Measurements from ENCODE around the gene DNAH14. TPM values are rescaled to one million over a fixed set of nuclear protein-coding genes. Genes with fewer than 3 reads are reported as not detected.

The DNAH14 gene
- total RNA-seq, 2 experiments from 2014 or later = 0.55 TPM; not detected in 1

GRCh38 chr1:225426395-225427234 is 497.1 kb downstream of the DNAH14 start:
- no peaks in the 10 kb centered on the region for H3K27me3 Mint-ChIP-seq
- peaks cover 58% of the 10 kb centered on the region for H3K4me1 Mint-ChIP-seq (ENCODE audit: low read depth)
- intact Hi-C loops (cut with micrococcal nuclease) = loop anchor here (5.0 kb wide), 3 partner anchors 351 to 804 kb away; partner anchors contain the start of genes H3-3A and SRP9
- CTCF ChIA-PET = interaction anchor here (0.8 to 2.7 kb wide), 4 partner anchors 14 to 108 kb away, joined by 3 to 14 read pairs (median 5); no protein-coding TSS in a partner anchor
- H3K27ac Mint-ChIP-seq = peak overlapping the region; percentile 79
- H3K36me3 Mint-ChIP-seq = peaks cover 21% of the 10 kb centered on the region
- H3K4me3 Mint-ChIP-seq = peak overlapping the region; percentile 87
- POLR2A ChIA-PET = interaction anchor here (1.6 to 3.2 kb wide), 4 partner anchors 19 to 41 kb away, joined by 3 to 26 read pairs (median 18); no protein-coding TSS in a partner anchor
- no peaks in the 10 kb centered on the region for H3K9me3 Mint-ChIP-seq
- peak; percentile 53 for DNase-seq

DNA sequence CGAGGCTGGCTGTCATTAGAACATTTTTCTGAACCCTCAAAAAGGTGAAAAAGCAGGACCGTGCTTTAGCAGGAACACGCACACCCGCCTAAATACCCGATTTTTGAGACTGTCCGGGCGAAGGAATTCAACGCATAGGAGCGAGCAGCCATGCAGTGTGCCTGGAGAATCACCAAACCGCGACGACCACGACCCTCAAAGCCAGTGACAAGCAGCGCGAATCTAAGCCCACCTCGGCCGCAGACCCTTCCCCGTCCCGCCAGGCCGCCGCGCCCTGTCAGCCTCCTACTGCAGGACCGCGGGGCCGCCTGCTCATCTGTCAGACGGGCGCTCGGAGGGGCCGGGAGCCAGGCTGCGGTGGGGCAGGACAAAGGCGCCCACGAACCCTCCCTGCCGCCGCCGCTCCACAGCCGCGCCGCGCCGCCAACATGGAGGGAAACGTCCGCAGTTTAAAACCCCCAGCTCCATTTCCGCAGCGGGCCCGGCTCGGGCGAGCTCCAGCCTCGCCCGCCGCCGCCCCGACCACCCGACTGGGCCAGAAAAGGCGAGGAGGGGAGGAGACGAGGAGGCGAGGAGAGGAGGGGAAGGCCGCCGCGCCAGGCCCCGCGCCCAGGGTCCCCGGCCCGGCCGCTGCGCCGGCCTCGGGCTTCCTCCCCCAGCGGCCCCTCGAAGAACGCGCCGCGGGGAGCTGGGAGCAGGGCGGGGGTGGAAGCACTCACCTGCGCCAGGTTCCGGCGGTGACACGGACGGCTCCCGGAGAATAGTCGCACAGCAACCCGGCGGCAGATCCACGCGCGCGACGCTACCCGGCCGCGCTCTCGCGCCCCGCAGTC is 498.0 kb downstream of the DNAH14 start, which contains the start of gene LBR:
TSS of gene LBR (minus strand) at position 804 of the 833 bp plus-strand sequence. CDS start 3,963 bp downstream, outside the sequence.
- intact Hi-C loops (cut with micrococcal nuclease) = loop anchor here (1.0 to 5.0 kb wide), 5 partner anchors 18 to 805 kb away; partner anchors contain the start of genes H3-3A and SRP9
- peaks cover 14% of the 10 kb centered on the region for H3K36me3 Mint-ChIP-seq
- H3K4me3 Mint-ChIP-seq = peak within 1 kb of the TSS; percentile 89
- peaks cover 52% of the 10 kb centered on the region for H3K4me1 Mint-ChIP-seq (ENCODE audit: low read depth)
- ChIA-PET CTCF (interaction anchor here (1.1 to 3.8 kb wide), 5 partner anchors 13 to 108 kb away, joined by 3 to 14 read pairs (median 4); no protein-coding TSS in a partner anchor), POLR2A (interaction anchor here (0.9 to 3.2 kb wide), 8 partner anchors 14 to 455 kb away, joined by 3 to 32 read pairs (median 11); partner anchors contain the start of gene SRP9)
- peak within 1 kb of the TSS; percentile 97 for H3K27ac Mint-ChIP-seq
- DNase-seq = peak; percentile 54
- no peaks in the 10 kb centered on the region for H3K27me3 Mint-ChIP-seq
- peaks cover 6% of the 10 kb centered on the region for H3K9me3 Mint-ChIP-seq

DNA sequence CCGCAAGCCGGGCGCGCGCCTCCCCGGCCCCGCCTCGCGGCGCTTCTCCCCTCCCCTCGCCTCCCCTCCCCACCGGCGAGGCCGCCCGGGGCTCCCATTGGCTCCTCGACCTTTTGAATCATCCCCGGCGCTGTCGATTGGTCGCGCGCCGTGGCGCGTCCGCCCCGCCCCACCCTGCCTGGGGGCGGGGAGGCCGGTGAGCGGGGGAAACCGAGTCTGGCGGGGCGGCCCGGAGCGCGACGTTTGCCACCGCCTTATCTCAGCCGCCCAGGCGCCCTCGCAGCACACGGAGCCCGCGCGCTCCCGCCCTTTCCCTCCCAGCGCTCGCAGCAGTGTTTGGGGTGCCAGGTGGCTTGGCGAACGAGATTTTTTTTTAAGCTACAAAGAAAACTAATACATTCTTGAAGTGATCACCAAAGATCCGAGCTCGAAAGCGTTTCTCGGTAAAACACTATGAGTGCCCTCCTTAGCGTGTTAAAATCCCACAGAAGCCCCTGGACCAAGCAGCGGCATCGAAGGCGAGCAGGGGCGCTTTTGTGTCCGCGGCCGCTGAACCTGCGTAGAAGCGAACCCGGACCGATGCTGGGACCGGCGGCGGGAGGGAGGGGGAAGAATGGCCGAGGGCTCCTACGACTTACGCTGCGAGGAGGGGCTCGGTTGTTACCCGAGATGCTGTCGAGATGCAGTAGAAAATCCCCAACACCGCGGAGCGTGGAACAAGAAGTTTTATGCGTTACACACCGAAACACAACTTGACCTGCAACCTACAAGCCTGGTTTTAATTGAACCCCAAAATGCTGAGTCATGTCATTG is 498.8 kb downstream of the DNAH14 start:
- Mint-ChIP-seq H3K4me3 (peak overlapping the region; percentile 89), H3K27ac (peak overlapping the region; percentile 97), H3K27me3 (no peaks in the 10 kb centered on the region), H3K4me1 (ENCODE audit: low read depth) (peaks cover 44% of the 10 kb centered on the region), H3K9me3 (peaks cover 6% of the 10 kb centered on the region), H3K36me3 (peaks cover 8% of the 10 kb centered on the region)
- intact Hi-C loops (cut with micrococcal nuclease) = loop anchor here (1.0 to 5.0 kb wide), 5 partner anchors 17 to 806 kb away; partner anchors contain the start of genes H3-3A and SRP9
- peak; percentile 95 for DNase-seq
- ChIA-PET POLR2A (interaction anchor here (0.6 to 2.9 kb wide), 10 partner anchors 13 to 455 kb away, joined by 3 to 32 read pairs (median 6); partner anchors contain the start of gene SRP9), CTCF (interaction anchor here (0.8 to 3.8 kb wide), 6 partner anchors 13 to 46 kb away, joined by 3 to 13 read pairs (median 4); no protein-coding TSS in a partner anchor)

- Mint-ChIP-seq H3K36me3 (peaks cover 3% of the 10 kb centered on the region), H3K27ac (peak overlapping the region; percentile 97), H3K4me3 (peak overlapping the region; percentile 89), H3K4me1 (ENCODE audit: low read depth) (peaks cover 37% of the 10 kb centered on the region), H3K9me3 (peaks cover 6% of the 10 kb centered on the region), H3K27me3 (no peaks in the 10 kb centered on the region)
- intact Hi-C loops (cut with micrococcal nuclease) = loop anchor here (1.0 to 5.0 kb wide), 5 partner anchors 16 to 807 kb away; partner anchors contain the start of genes H3-3A and SRP9
- DNase-seq = no peak
- POLR2A ChIA-PET = interaction anchor here (0.6 to 2.9 kb wide), 8 partner anchors 12 to 348 kb away, joined by 3 to 32 read pairs (median 8); partner anchors contain the start of gene SRP9
- CTCF ChIA-PET = interaction anchor here (0.8 to 3.8 kb wide), 6 partner anchors 12 to 46 kb away, joined by 3 to 13 read pairs (median 4); no protein-coding TSS in a partner anchor
Measured at GRCh38 chr1:225428881-225429455, 499.5 kb downstream of the DNAH14 start.

DNA sequence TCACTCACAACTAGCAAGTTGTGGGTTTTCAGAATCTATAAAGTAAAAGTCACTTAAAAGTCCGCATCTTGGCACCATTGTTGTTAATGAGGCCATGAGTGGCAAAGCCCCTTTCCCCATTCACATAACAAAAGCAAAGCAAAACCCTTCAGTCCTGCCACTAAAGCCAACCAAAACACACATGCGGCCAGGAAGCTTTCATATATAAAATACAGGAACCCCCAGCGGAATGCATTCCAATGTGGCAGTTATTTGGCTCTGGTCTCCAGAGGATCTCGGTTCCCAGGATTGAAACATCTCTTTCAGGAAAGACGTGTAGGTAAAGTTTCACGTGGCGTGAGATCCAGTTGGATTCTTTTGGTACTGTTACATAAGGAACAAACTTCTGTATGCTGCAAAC is 500.8 kb downstream of the DNAH14 start:
- intact Hi-C loops (cut with micrococcal nuclease) = no loop called here
- ChIA-PET POLR2A (interaction anchor here (2.9 kb wide), 1 partner anchor 14 kb away, joined by 32 read pairs; no protein-coding TSS in a partner anchor), CTCF (interaction anchor here (1.0 to 3.8 kb wide), 5 partner anchors 11 to 347 kb away, joined by 4 to 13 read pairs (median 5); partner anchors contain the start of gene SRP9)
- Mint-ChIP-seq H3K9me3 (peaks cover 6% of the 10 kb centered on the region), H3K27ac (peak overlapping the region; percentile 0), H3K27me3 (no peaks in the 10 kb centered on the region), H3K36me3 (peaks cover 3% of the 10 kb centered on the region), H3K4me3 (no peak overlapping the region), H3K4me1 (ENCODE audit: low read depth) (peaks cover 24% of the 10 kb centered on the region)
- DNase-seq = no peak

GRCh38 chr1:225431081-225431863 is 501.8 kb downstream of the DNAH14 start:
- ChIA-PET POLR2A (interaction anchor here (1.3 kb wide), 1 partner anchor 13 kb away, joined by 3 read pairs; no protein-coding TSS in a partner anchor), CTCF (interaction anchor here (1.0 to 3.8 kb wide), 4 partner anchors 10 to 43 kb away, joined by 4 to 13 read pairs (median 5); no protein-coding TSS in a partner anchor)
- H3K4me1 Mint-ChIP-seq (ENCODE audit: low read depth) = peaks cover 17% of the 10 kb centered on the region
- peaks cover 3% of the 10 kb centered on the region for H3K36me3 Mint-ChIP-seq
- peaks cover 6% of the 10 kb centered on the region for H3K9me3 Mint-ChIP-seq
- no peak overlapping the region for H3K4me3 Mint-ChIP-seq
- intact Hi-C loops (cut with micrococcal nuclease) = no loop called here
- no peak for DNase-seq
- H3K27me3 Mint-ChIP-seq = no peaks in the 10 kb centered on the region
- H3K27ac Mint-ChIP-seq = no peak overlapping the region

GRCh38 chr1:225434046-225434445 is 504.6 kb downstream of the DNAH14 start:
- Mint-ChIP-seq H3K36me3 (no peaks in the 10 kb centered on the region), H3K4me1 (ENCODE audit: low read depth) (peaks cover 13% of the 10 kb centered on the region), H3K27ac (no peak overlapping the region), H3K9me3 (peaks cover 6% of the 10 kb centered on the region), H3K4me3 (no peak overlapping the region), H3K27me3 (no peaks in the 10 kb centered on the region)
- ChIA-PET CTCF (no interaction called here), POLR2A (no interaction called here)
- DNase-seq = no peak
- intact Hi-C loops (cut with micrococcal nuclease) = no loop called here

DNA sequence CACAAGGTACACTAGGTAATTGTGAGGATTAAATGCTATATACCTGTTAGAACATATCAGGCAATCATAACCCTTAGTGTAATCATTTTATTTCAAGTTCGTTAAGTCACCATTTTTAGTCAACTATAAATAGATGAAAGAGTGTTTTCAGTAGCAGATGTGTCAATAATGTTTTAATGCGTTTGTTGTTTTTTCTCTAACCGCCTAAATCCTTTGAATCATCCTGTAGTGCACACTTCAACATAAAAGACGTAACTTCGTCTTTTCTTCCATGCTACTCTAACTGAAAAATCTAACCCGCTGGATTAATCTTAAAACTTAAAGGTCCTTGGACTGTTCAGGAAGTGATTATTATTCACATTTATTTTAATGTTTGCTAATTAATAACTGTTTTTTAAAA is 505.6 kb downstream of the DNAH14 start:
- ChIA-PET CTCF (no interaction called here), POLR2A (no interaction called here)
- no peaks in the 10 kb centered on the region for H3K36me3 Mint-ChIP-seq
- intact Hi-C loops (cut with micrococcal nuclease) = no loop called here
- no peak overlapping the region for H3K4me3 Mint-ChIP-seq
- no peak overlapping the region for H3K27ac Mint-ChIP-seq
- DNase-seq = no peak
- no peaks in the 10 kb centered on the region for H3K27me3 Mint-ChIP-seq
- H3K4me1 Mint-ChIP-seq (ENCODE audit: low read depth) = peaks cover 7% of the 10 kb centered on the region
- peaks cover 6% of the 10 kb centered on the region for H3K9me3 Mint-ChIP-seq

GRCh38 chr1:225435487-225435886 is 506.0 kb downstream of the DNAH14 start:
- POLR2A ChIA-PET = no interaction called here
- H3K36me3 Mint-ChIP-seq = no peaks in the 10 kb centered on the region
- H3K27ac Mint-ChIP-seq = no peak overlapping the region
- H3K4me3 Mint-ChIP-seq = no peak overlapping the region
- no peaks in the 10 kb centered on the region for H3K27me3 Mint-ChIP-seq
- no peak for DNase-seq
- peaks cover 3% of the 10 kb centered on the region for H3K4me1 Mint-ChIP-seq (ENCODE audit: low read depth)
- intact Hi-C loops (cut with micrococcal nuclease) = no loop called here
- H3K9me3 Mint-ChIP-seq = peaks cover 6% of the 10 kb centered on the region
- CTCF ChIA-PET = no interaction called here

- Mint-ChIP-seq H3K4me3 (no peak overlapping the region), H3K4me1 (ENCODE audit: low read depth) (peaks cover 3% of the 10 kb centered on the region), H3K27ac (peak overlapping the region; percentile 14), H3K36me3 (no peaks in the 10 kb centered on the region), H3K9me3 (peaks cover 6% of the 10 kb centered on the region), H3K27me3 (no peaks in the 10 kb centered on the region)
- no peak for DNase-seq
- POLR2A ChIA-PET = no interaction called here
- intact Hi-C loops (cut with micrococcal nuclease) = no loop called here
- CTCF ChIA-PET = no interaction called here
Measured at GRCh38 chr1:225435957-225436392, 506.5 kb downstream of the DNAH14 start.
